Common myeloid progenitor, CD34-positive (primary cell): ENCODE measurements around the gene STPG3.

Experiments used
- CTCF ChIA-PET: fragments of 350-600 bp; sonication (Branson Sonifier 250); formaldehyde crosslinking; loops from one replicate; lab custom pipeline; 2021; ENCODE audit warnings: antibody characterized with exemption; lab: Charles Lee
- POLR2A ChIA-PET: fragments of 350-600 bp; sonication (Branson Sonifier 250); formaldehyde crosslinking; loops from one replicate; lab custom pipeline; 2021; ENCODE audit warnings: antibody characterized with exemption; lab: Charles Lee
- DNase-seq, 3 donors: peaks; one replicate each; pipeline versions ENCODE4 v3.0.0 to v3.0.0-alpha.2; 2013
- H3K27ac ChIP-seq, 2 experiments: 1 replicate in 1 of 2; 2 replicates in 1 of 2; pipeline ENCODE4 v1.7.0; 2013; ENCODE audit warnings: inconsistent platforms in 2 of 2, low read length in 2 of 2, mild to moderate bottlenecking in 2 of 2, low read depth in 1 of 2, moderate library complexity in 1 of 2; ENCODE audit not compliant: severe bottlenecking in 2 of 2, insufficient read depth in 1 of 2, poor library complexity in 1 of 2
- H3K27me3 ChIP-seq, 5 experiments: replicated peaks in 2 of 5; 1 replicate in 3 of 5; 2 replicates in 2 of 5; pipeline versions ENCODE4 v1.6.1 to v1.7.0; 2013; ENCODE audit warnings: low read length in 4 of 5, mild to moderate bottlenecking in 2 of 5, moderate library complexity in 2 of 5, inconsistent platforms in 1 of 5; ENCODE audit not compliant: insufficient read depth in 5 of 5, control insufficient read depth in 4 of 5
- H3K36me3 ChIP-seq, 4 experiments: 1 replicate in 2 of 4; 2 replicates in 2 of 4; pipeline versions ENCODE4 v1.6.1 to v1.7.0; 2013; ENCODE audit warnings: low read length in 3 of 4, control low read depth in 1 of 4, mild to moderate bottlenecking in 1 of 4; ENCODE audit not compliant: control insufficient read depth in 4 of 4, insufficient read depth in 4 of 4
- H3K4me1 ChIP-seq, 4 experiments: 1 replicate in 3 of 4; 2 replicates in 1 of 4; pipeline versions ENCODE4 v1.6.1 to v1.7.1; 2013; ENCODE audit warnings: low read length in 3 of 4, mild to moderate bottlenecking in 3 of 4, control low read depth in 1 of 4, inconsistent platforms in 1 of 4, moderate library complexity in 1 of 4; ENCODE audit not compliant: control insufficient read depth in 4 of 4, insufficient read depth in 4 of 4; ENCODE audit errors: control extremely low read depth in 1 of 4
- H3K4me3 ChIP-seq, 7 experiments: 1 replicate in 4 of 7; 2 replicates in 3 of 7; pipeline versions ENCODE4 v1.5.1 to v1.7.0; 2013; ENCODE audit warnings: mild to moderate bottlenecking in 7 of 7, low read length in 6 of 7, moderate library complexity in 6 of 7, inconsistent platforms in 2 of 7, low read depth in 2 of 7, control low read depth in 1 of 7; ENCODE audit not compliant: insufficient read depth in 4 of 7, control insufficient read depth in 1 of 7; ENCODE audit errors: extremely low read depth in 1 of 7
- H3K9me3 ChIP-seq, 5 experiments: 1 replicate in 4 of 5; 2 replicates in 1 of 5; pipeline versions ENCODE4 v1.6.1 to v1.7.1; 2013; ENCODE audit warnings: low read length in 4 of 5, mild to moderate bottlenecking in 2 of 5, inconsistent platforms in 1 of 5, low read depth in 1 of 5, moderate library complexity in 1 of 5; ENCODE audit not compliant: control insufficient read depth in 4 of 5, insufficient read depth in 2 of 5; ENCODE audit errors: control extremely low read depth in 1 of 5
- WGBS: methylation state at CpG from one replicate; pipeline ENCODE4 v1.1.5; 2013; ENCODE audit not compliant: insufficient coverage; 5-methylcytosine and 5-hydroxymethylcytosine counted together

STPG3 gene

DNA sequence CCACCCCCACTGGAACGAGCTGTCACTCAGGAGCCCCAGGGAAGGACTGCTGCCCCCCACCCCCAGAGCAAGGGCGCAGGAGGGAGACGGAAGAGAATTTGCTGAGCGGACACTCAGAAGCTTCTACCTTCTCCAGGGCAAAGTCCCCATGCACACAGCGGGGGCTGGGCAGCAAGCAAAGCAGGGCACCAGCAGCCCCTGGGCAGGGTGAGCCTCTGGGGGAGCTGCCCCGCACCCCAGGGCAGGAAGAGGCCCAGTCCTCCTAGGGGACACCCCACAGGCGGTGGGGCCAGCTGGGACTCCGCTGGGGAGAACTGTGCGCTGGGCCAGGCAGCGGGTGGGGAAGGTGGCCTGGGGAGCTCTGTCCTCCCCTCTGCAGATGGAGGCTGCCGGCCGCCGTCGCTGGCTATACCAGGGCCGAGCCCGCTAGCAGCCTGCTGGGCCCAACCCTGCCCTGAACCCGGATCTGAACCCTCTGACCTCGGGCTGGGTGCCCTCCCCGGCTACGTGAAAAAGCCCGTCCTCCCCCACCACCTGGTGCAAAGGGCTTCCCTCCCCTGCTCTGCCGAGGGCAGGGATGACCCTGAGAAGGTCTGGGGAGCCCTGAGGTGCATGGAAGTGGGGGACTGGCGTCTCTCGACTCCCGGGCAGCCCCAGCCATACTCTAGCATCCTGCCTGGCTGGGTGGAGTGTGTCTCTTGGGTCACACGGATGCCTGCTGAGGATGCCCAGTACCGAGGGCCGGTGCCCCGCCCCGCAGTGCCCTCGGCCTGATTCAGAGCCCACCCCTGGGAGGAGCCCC is 21.0 kb upstream of the STPG3 start:
- WGBS = 63% methylated on average over 24 of the region's 31 CpGs
- ChIA-PET POLR2A (interaction anchor here (0.6 to 0.9 kb wide), 2 partner anchors 67 to 118 kb away, joined by 3 to 4 read pairs; no protein-coding TSS in a partner anchor), CTCF (interaction anchor here (0.5 to 1.9 kb wide), 4 partner anchors 22 to 112 kb away, joined by 3 to 9 read pairs (median 3); partner anchors contain the start of genes ANAPC2 and SSNA1)
- no peak for DNase-seq
- Histone ChIP-seq H3K27ac (no peak overlapping the region), H3K36me3 (no peaks in the 10 kb centered on the region), H3K4me3 (no peak overlapping the region), H3K9me3 (no peaks in the 10 kb centered on the region), H3K4me1 (peaks cover 0 to 10% (median 5%) of the 10 kb centered on the region in 4 experiments), H3K27me3 (peaks cover 0 to 42% (median 0%) of the 10 kb centered on the region in 5 experiments)

DNA sequence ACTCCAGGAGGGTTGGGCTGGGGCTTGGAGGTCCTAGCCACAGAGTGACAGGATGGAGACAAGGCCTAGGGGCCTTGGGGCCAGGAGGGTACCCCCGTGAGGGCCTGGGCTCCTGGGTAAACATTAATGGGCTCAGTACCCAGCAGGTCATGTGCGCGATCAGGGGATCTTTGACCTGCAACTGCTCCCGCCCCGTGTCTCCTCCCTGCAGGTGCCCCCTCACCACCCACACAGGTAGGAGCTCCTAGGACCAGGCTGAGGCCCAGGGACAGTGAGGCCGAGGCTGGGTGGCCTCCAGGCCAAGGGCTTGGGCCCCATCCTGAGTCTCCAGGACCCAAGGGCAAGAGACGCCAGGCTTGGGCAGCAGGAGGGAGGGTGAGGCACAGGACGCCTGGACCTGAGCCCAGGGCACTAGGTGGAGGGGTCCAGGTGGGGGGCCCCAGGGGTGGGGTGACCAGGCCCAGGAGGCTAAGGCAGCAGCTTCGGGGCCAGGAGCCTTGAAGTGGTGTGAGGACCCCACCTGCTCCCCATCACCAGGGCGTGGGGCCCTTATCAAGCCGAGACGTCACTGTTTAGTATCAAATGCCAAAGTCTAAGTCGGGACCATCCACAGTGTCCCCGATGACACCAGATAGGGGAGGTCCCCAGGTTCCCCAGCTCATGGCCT is 20.2 kb upstream of the STPG3 start, which contains the start of gene SLC34A3:
Gene SLC34A3 (plus strand): TSS at position 197 of the 667 bp plus-strand sequence. CDS start 802 bp downstream, outside the sequence.
- no peaks in the 10 kb centered on the region for H3K9me3 ChIP-seq
- no peaks in the 10 kb centered on the region for H3K36me3 ChIP-seq
- CTCF ChIA-PET = interaction anchor here (1.0 kb wide), 1 partner anchor 23 kb away, joined by 3 read pairs; no protein-coding TSS in a partner anchor
- no peak within 1 kb of the TSS for H3K4me3 ChIP-seq
- H3K27me3 ChIP-seq = peaks cover 0 to 42% (median 0%) of the 10 kb centered on the region in 5 experiments
- POLR2A ChIA-PET = no interaction called here
- WGBS = 84% methylated on average over 11 of the region's 14 CpGs
- no peak for DNase-seq
- peaks cover 0 to 15% (median 10%) of the 10 kb centered on the region in 4 experiments for H3K4me1 ChIP-seq
- H3K27ac ChIP-seq = no peak within 1 kb of the TSS

DNA sequence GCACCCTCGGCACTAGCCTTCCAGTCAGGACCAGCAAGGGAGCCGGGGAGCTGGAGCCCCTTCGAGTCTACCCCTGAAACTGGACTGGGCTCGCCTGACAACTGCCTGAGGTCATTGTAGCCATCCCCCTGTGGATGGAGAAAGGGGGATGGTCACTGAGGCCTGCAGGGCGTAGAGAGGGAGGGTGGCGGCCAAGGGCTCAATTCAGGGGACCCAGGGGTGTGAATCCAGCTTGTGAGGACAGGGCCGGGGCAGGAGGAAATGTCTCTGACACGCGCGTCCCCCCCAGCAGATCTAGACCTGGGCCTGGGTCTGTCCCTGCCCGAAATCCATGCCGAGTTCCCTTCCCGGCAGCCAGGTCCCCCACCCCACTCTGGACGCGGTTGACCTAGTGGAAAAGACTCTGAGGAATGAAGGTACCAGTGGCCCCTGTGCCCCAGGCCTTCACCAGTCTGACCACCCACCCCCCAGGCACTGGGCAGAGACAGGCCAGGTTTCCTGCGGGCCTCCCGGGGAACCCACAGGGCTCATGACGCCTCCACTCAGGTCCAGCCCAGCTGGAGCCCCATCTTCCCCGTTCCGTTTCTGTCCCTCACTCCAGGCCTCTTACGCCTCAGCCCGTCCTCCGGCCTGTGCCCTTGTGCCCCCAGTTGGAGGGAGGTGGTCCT is 19.6 kb upstream of the STPG3 start:
- ChIA-PET CTCF (no interaction called here), POLR2A (interaction anchor here (0.6 kb wide), 1 partner anchor 217 kb away, joined by 4 read pairs; no protein-coding TSS in a partner anchor)
- Histone ChIP-seq H3K9me3 (no peaks in the 10 kb centered on the region), H3K4me3 (no peak overlapping the region), H3K27me3 (peaks cover 0 to 38% (median 0%) of the 10 kb centered on the region in 5 experiments), H3K27ac (no peak overlapping the region), H3K36me3 (no peaks in the 10 kb centered on the region), H3K4me1 (peaks cover 0 to 22% (median 16%) of the 10 kb centered on the region in 4 experiments)
- no peak for DNase-seq
- 96% methylated on average over 19 of the region's 23 CpGs for WGBS

DNA sequence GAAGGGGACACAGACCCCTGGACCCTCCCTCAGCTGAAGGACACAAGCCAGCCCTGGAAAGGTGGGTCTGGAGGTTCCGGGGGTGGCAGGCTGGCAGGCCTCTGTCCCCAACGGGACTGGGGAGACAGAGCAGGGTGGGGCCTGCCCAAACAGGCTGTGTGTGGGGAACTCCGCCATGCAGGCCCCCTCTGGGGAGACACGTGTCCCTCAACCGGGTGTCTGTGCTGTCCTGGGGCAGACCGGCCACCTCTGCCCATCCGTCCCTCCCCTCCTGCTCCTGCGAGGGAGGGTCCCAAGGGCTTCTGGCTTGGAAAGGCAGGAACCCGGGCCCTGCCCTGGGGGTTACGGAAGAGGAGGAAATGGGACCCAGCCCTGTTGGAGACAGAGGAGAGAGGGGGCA is 19.0 kb upstream of the STPG3 start:
- Histone ChIP-seq H3K27me3 (peaks cover 0 to 32% (median 0%) of the 10 kb centered on the region in 5 experiments), H3K9me3 (no peaks in the 10 kb centered on the region), H3K36me3 (no peaks in the 10 kb centered on the region), H3K27ac (no peak overlapping the region), H3K4me1 (peaks cover 0 to 28% (median 22%) of the 10 kb centered on the region in 4 experiments), H3K4me3 (no peak overlapping the region)
- ChIA-PET POLR2A (interaction anchor here (0.6 kb wide), 1 partner anchor 217 kb away, joined by 4 read pairs; no protein-coding TSS in a partner anchor), CTCF (no interaction called here)
- no peak for DNase-seq
- 79% methylated on average over 3 of the region's 10 CpGs for WGBS

DNA sequence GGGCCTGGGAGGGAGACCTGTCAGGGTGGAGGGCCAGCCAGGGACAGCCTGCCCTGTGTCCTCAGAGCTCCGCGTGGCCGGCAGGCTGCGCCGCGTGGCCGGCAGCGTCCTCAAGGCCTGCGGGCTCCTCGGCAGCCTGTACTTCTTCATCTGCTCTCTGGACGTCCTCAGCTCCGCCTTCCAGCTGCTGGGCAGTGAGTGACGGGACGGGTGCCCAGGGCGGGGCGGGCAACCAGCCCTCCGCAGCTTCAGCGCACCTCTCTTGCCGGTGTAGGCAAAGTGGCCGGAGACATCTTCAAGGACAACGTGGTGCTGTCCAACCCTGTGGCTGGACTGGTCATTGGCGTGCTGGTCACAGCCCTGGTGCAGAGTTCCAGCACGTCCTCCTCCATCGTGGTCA is 18.6 kb upstream of the STPG3 start:
- Histone ChIP-seq H3K36me3 (no peaks in the 10 kb centered on the region), H3K27ac (no peak overlapping the region), H3K4me3 (no peak overlapping the region), H3K9me3 (no peaks in the 10 kb centered on the region), H3K27me3 (peaks cover 0 to 29% (median 0%) of the 10 kb centered on the region in 5 experiments), H3K4me1 (peaks cover 0 to 30% (median 25%) of the 10 kb centered on the region in 4 experiments)
- DNase-seq = no peak
- 94% methylated on average over 23 of the region's 24 CpGs for WGBS
- CTCF ChIA-PET = interaction anchor here (0.5 kb wide), 1 partner anchor 98 kb away, joined by 4 read pairs; no protein-coding TSS in a partner anchor
- POLR2A ChIA-PET = no interaction called here

DNA sequence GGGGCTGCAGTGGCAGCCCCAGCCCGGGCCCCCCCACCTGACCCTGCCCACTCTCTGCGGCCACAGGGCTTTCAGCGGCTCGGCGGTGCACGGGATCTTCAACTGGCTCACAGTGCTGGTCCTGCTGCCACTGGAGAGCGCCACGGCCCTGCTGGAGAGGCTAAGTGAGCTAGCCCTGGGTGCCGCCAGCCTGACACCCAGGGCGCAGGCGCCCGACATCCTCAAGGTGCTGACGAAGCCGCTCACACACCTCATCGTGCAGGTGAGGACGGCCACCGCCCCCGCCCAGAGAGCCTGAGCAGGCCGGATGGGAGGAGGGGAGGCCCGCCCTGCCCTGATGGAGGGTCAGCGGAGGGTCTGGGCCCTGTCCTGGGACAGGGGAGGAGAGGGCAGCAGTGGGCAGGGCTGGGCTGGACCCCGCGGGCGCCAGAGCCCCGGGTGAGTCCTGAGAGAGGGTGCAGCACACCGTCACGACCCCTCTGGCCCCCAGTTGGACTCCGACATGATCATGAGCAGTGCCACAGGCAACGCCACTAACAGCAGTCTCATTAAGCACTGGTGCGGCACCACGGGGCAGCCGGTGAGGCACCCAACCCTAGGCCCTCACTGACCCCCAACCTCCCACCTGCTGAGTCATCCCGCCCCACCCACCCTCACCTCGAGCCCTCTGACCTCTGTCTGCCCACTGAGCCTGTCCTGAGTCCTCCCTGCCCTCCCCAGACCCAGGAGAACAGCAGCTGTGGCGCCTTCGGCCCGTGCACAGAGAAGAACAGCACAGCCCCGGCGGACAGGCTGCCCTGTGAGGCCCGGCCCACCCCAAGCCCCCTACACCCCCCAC is 17.7 kb upstream of the STPG3 start:
- 94% methylated on average over 36 of the region's 40 CpGs for WGBS
- no peak overlapping the region for H3K27ac ChIP-seq
- peaks cover 0 to 38% (median 28%) of the 10 kb centered on the region in 4 experiments for H3K4me1 ChIP-seq
- ChIA-PET CTCF (interaction anchor here (0.5 to 1.1 kb wide), 3 partner anchors 99 to 115 kb away, joined by 3 to 4 read pairs (median 3); no protein-coding TSS in a partner anchor), POLR2A (no interaction called here)
- H3K36me3 ChIP-seq = no peaks in the 10 kb centered on the region
- no peaks in the 10 kb centered on the region for H3K9me3 ChIP-seq
- H3K4me3 ChIP-seq = no peak overlapping the region
- H3K27me3 ChIP-seq = peaks cover 0 to 25% (median 0%) of the 10 kb centered on the region in 5 experiments
- no peak for DNase-seq
